IPS-NIHi7 (cell line): Measurements from ENCODE around the gene CCNT1.
"Not testable (repeated sequence)": the region's sequence is repeated elsewhere in the genome, so short reads cannot be mapped to it uniquely, and the experiment has no call there.

Source experiments
- DNase-seq: peaks from one replicate; pipeline ENCODE4 v3.0.0; 2012; ENCODE audit warnings: mixed read lengths; ENCODE audit errors: extremely low spot score

Gene CCNT1

GRCh38 chr12:48691826-48692487 lies 24.6 kb downstream of the CCNT1 start:
- no peak for DNase-seq

GRCh38 chr12:48690990-48691389 lies 25.5 kb downstream of the CCNT1 start:
- no peak for DNase-seq

GRCh38 chr12:48690436-48690835 lies 26.1 kb downstream of the CCNT1 start:
- DNase-seq = no peak

- no peak for DNase-seq
These were observed 27.7 kb downstream of the CCNT1 start for GRCh38 chr12:48688836-48689235.

- DNase-seq = no peak
These were observed 28.9 kb downstream of the CCNT1 start for GRCh38 chr12:48687592-48687991.

- DNase-seq = no peak
These were observed 29.7 kb downstream of the CCNT1 start for GRCh38 chr12:48686615-48687334.

GRCh38 chr12:48686037-48686595 lies 30.4 kb downstream of the CCNT1 start:
- DNase-seq = no peak

GRCh38 chr12:48683534-48683933 lies 33.0 kb downstream of the CCNT1 start:
- DNase-seq = no peak

- DNase-seq = no peak
These were observed 33.6 kb downstream of the CCNT1 start for GRCh38 chr12:48682927-48683326.

- DNase-seq = not testable (repeated sequence)
These were observed 34.0 kb downstream of the CCNT1 start for GRCh38 chr12:48682533-48682905.

GRCh38 chr12:48681710-48682532 lies 34.6 kb downstream of the CCNT1 start, which contains the start of gene KANSL2:
TSS of gene KANSL2 (minus strand) at chr12:48682238. CDS start at chr12:48681632, 606 bp downstream.
- DNase-seq = peak; percentile 99

- DNase-seq = peak; percentile 29
These were observed 35.2 kb downstream of the CCNT1 start for GRCh38 chr12:48681399-48681709.

GRCh38 chr12:48680861-48681260 lies 35.6 kb downstream of the CCNT1 start:
- no peak for DNase-seq

- no peak for DNase-seq
These were observed 37.8 kb downstream of the CCNT1 start for GRCh38 chr12:48678551-48679185.

- DNase-seq = no peak
These were observed 45.2 kb downstream of the CCNT1 start for GRCh38 chr12:48671231-48671856.

- no peak for DNase-seq
These were observed 47.5 kb downstream of the CCNT1 start for GRCh38 chr12:48668996-48669395.

- DNase-seq = no peak
These were observed 56.6 kb downstream of the CCNT1 start for GRCh38 chr12:48659863-48660262.

- DNase-seq = no peak
These were observed 64.8 kb downstream of the CCNT1 start for GRCh38 chr12:48651681-48652080.

GRCh38 chr12:48645354-48645753 lies 71.2 kb downstream of the CCNT1 start:
- not testable (repeated sequence) for DNase-seq

GRCh38 chr12:48643011-48643410 lies 73.5 kb downstream of the CCNT1 start:
- DNase-seq = no peak
